ENCODE measurements around the gene CPA5.

Gene CPA5

DNA sequence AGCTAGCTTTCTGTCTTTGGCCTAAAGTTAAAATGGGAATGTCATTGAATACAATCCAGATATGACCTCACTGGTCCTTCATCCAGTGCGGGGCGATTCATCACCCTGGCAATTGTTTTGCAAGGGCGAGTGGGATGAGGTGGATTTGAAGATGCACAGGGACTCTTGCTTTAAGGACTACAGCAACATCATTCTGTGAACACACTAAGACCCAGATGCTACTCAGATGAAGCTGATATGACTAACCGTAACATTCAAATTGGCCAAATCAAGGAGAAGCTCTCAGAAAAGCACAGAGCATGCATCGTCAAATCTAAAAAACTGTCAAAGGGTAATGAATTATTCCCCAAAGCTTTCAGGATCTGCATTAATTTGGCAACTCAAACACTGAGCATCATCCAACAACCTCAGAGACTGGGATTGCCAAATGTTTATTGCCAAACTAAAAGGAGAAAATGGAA is 48.5 kb downstream of the CPA5 start:
- Mint-ChIP-seq H3K27ac (no peak overlapping the region), H3K4me3 (no peak overlapping the region), H3K9me3 (peaks cover 7% of the 10 kb centered on the region), H3K4me1 (peaks cover 66% of the 10 kb centered on the region), H3K27me3 (ENCODE audit: low read depth, poor library complexity) (no peaks in the 10 kb centered on the region), H3K36me3 (ENCODE audit: low read depth) (peaks cover 7% of the 10 kb centered on the region)
- DNase-seq: no peak
- TF ChIP-seq, protein P1, sequence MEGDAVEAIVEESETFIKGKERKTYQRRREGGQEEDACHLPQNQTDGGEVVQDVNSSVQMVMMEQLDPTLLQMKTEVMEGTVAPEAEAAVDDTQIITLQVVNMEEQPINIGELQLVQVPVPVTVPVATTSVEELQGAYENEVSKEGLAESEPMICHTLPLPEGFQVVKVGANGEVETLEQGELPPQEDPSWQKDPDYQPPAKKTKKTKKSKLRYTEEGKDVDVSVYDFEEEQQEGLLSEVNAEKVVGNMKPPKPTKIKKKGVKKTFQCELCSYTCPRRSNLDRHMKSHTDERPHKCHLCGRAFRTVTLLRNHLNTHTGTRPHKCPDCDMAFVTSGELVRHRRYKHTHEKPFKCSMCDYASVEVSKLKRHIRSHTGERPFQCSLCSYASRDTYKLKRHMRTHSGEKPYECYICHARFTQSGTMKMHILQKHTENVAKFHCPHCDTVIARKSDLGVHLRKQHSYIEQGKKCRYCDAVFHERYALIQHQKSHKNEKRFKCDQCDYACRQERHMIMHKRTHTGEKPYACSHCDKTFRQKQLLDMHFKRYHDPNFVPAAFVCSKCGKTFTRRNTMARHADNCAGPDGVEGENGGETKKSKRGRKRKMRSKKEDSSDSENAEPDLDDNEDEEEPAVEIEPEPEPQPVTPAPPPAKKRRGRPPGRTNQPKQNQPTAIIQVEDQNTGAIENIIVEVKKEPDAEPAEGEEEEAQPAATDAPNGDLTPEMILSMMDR (IDR thresholded peaks at IDR 0.05): no peak

DNA sequence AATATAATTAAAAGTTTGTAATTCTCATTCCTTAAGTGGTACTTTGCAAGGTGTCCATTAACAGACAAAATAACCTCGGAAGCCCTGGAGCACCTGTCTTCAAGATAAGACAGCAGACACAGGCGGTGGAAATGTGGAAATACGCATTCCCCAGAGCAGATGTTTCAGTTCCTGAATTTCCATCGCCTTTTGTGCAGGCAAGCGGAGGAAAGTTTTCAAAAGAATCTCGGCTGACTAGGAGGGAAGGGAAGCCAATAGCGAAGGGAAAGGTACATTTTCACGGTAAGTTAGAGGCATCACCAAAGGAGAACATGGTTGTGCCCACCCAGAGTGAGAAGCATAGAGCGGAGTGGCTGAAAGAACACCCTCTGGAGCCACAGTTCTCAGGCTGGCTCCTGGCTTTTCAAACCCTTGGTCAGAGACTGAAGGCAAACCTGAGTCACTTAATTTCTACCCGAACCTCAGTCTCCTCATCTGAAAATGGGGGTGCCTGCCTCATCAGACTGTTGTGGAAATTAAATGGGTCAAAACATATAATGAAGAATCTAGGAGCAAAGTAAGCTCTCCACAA is 49.3 kb downstream of the CPA5 start:
- Mint-ChIP-seq H3K27ac (peak overlapping the region; percentile 92), H3K36me3 (ENCODE audit: low read depth) (peaks cover 10% of the 10 kb centered on the region), H3K4me1 (peaks cover 72% of the 10 kb centered on the region), H3K4me3 (no peak overlapping the region), H3K9me3 (peaks cover 1% of the 10 kb centered on the region), H3K27me3 (ENCODE audit: low read depth, poor library complexity) (no peaks in the 10 kb centered on the region)
- TF ChIP-seq, protein P1 (IDR thresholded peaks at IDR 0.05): no peak
- DNase-seq: no peak

DNA sequence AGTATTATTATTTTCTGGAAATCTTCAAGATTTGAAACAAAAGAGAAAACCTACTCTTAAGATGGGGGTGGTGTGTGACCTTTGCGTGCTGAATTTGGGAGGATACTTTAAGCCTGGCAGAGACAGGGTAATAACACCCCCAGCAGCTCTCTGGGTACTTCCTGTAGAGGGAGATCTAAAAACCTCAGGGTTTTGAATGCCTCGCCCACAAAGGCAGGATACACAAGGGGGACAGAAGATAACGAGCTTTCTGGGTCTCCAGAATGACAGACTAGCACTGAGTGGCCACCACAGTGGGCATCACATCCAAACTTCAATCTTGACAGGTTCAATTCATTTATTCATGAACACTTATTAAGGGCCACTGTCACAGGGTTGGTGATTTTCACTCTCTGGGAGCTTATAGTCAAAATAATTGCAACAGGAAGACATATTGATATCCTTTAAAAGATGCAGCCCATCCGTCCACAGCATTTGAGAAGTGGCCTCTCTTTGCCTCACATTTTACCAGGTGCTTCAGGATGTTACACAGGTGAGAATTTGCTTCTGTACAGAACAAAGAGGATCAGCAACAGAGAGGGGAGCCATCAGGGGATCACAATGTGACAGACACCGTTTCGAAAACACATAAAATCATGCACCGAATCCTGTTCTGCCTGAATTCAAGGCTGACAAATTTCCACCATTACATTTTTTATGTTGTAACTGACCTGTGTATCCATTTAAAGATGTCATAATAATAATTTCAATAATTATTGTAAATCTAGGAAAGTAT is 50.0 kb downstream of the CPA5 start:
- H3K36me3 Mint-ChIP-seq (ENCODE audit: low read depth): peaks cover 16% of the 10 kb centered on the region
- peak overlapping the region; percentile 92 for H3K27ac Mint-ChIP-seq
- no peak for DNase-seq
- H3K27me3 Mint-ChIP-seq (ENCODE audit: low read depth, poor library complexity): no peaks in the 10 kb centered on the region
- H3K4me3 Mint-ChIP-seq: no peak overlapping the region
- TF ChIP-seq, protein P1 (IDR thresholded peaks at IDR 0.05): no peak
- H3K9me3 Mint-ChIP-seq: no peaks in the 10 kb centered on the region
- H3K4me1 Mint-ChIP-seq: peaks cover 73% of the 10 kb centered on the region

DNA sequence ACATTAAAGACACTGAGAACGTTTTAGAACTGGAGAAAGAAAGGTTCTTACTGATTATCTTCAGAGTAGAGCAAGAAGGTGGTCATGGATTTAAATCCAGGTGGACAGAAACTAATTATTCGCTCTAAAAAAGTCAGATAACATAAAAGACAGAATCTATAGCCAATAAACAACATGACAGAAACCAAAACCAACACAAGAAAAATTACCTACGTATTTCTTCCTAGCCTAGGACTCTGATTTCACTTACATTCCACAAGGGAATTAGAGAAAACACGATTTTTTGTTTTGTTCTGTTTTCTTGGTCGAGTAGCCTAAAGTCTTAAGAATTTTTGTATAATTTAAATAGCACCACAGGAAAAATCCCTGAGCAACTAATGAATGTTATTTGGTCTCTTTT is 50.8 kb downstream of the CPA5 start:
- TF ChIP-seq, protein P1 (IDR thresholded peaks at IDR 0.05): no peak
- Mint-ChIP-seq H3K27me3 (ENCODE audit: low read depth, poor library complexity) (no peaks in the 10 kb centered on the region), H3K4me3 (no peak overlapping the region), H3K9me3 (no peaks in the 10 kb centered on the region), H3K27ac (peak overlapping the region; percentile 79), H3K4me1 (peaks cover 73% of the 10 kb centered on the region), H3K36me3 (ENCODE audit: low read depth) (peaks cover 24% of the 10 kb centered on the region)
- DNase-seq: no peak

DNA sequence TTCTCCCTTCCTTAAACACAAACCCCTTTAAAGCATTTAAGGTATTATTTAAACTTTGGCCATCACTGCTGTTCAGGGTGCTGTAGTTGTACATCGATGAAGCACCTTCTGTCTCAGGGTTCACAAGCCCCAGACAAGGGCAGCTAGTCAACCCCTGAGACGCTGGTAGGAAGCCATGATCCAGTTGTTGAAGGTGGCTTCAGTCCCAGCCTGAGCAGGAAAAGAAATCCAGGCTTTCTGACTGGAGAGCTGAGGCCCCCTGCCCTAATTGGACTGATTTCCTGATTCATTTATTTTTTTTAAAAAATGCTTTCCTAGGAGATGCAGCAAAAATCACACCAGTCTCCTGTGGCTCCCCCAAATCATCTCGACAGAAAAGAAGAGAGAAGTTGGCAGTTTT is 51.5 kb downstream of the CPA5 start:
- Mint-ChIP-seq H3K9me3 (no peaks in the 10 kb centered on the region), H3K36me3 (ENCODE audit: low read depth) (peaks cover 31% of the 10 kb centered on the region), H3K27me3 (ENCODE audit: low read depth, poor library complexity) (no peaks in the 10 kb centered on the region), H3K27ac (peak overlapping the region; percentile 83), H3K4me3 (peak overlapping the region; percentile 43), H3K4me1 (peaks cover 73% of the 10 kb centered on the region)
- no peak for DNase-seq
- TF ChIP-seq, protein P1 (IDR thresholded peaks at IDR 0.05): no peak

Data from nephron progenitor cell (in vitro differentiated cells).